Suprapubic skin (tissue), 3 donors: ENCODE data around the gene SHANK3.

Experiments used
- EP300 ChIP-seq: sonication (generic); formaldehyde crosslinking; IDR thresholded peaks from one replicate; pipeline ENCODE4 v1.6.1; 2017; ENCODE audit warnings: antibody characterized with exemption
- POLR2A ChIP-seq, 2 donors: fragments of 450-650 bp; IDR thresholded peaks; one replicate each; pipeline ENCODE4 v1.6.1; 2017; ENCODE audit warnings: antibody characterized with exemption in 2 of 2, mild to moderate bottlenecking in 2 of 2, moderate library complexity in 2 of 2
- TF ChIP-seq, protein P1 (sequence below), 2 donors: fragments of 200-600 bp in 1 of 2; fragments of 450-650 bp in 1 of 2; sonication (generic) in 1 of 2; IDR thresholded peaks; one replicate each; pipeline ENCODE4 v1.5.1; 2016 to 2019; ENCODE audit warnings: antibody characterized with exemption in 2 of 2, mild to moderate bottlenecking in 1 of 2, moderate library complexity in 1 of 2

DNA sequence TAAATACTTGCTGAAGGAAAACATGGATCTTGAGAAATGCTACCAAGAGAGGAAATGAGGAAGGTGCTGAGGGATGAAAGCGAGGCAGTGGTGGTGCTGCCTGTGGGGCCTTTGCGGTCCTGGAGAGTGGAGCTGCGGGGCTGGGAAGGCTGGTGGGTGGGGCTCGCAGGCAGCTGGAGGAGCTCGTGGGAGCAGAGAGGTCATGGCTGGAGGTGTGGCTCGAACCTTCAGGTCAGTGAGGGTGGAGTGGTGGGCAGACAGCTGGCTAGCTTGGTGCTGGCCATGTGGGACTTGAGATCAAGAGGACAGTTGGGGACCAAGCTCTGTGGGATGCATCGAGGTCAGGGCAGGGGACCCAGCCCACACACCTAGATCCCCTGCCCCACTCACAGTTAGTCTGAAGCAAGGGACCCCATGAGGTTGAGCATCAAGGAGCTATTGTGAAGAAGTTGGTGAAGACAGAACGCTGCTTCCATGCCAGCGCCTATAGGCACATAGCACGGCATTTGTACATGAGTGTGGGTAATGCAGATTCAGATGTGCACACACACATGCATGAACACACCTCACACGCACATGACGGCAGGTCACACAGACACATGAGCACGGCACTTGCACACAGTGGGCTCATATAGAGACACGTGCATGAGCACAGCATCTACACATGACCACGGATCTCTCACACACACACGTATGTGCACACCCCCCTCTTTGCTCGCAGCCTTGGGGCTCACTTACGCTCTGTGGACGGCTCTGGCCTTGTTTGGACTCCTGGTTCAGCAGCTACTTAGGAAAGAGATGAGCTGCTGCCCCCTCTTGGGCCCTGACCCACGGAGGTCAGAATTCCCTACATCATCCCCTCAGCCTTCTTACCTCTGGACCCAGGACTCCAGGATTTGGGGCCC is 30.4 kb downstream of the SHANK3 start:
- TF ChIP-seq, protein P1, sequence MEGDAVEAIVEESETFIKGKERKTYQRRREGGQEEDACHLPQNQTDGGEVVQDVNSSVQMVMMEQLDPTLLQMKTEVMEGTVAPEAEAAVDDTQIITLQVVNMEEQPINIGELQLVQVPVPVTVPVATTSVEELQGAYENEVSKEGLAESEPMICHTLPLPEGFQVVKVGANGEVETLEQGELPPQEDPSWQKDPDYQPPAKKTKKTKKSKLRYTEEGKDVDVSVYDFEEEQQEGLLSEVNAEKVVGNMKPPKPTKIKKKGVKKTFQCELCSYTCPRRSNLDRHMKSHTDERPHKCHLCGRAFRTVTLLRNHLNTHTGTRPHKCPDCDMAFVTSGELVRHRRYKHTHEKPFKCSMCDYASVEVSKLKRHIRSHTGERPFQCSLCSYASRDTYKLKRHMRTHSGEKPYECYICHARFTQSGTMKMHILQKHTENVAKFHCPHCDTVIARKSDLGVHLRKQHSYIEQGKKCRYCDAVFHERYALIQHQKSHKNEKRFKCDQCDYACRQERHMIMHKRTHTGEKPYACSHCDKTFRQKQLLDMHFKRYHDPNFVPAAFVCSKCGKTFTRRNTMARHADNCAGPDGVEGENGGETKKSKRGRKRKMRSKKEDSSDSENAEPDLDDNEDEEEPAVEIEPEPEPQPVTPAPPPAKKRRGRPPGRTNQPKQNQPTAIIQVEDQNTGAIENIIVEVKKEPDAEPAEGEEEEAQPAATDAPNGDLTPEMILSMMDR (IDR thresholded peaks at IDR 0.05) = no peak
- TF ChIP-seq EP300 (no peak), POLR2A (IDR thresholded peaks at IDR 0.05) (no peak)
